WI38 (cell line): ENCODE measurements around the gene CLTRN.
"Not testable (repeated sequence)": the region's sequence is repeated elsewhere in the genome, so short reads cannot be mapped to it uniquely, and the experiment has no call there.

Experiments
- H3K4me3 ChIP-seq: 2 replicates; pipeline ENCODE4 v1.5.1; 2011; ENCODE audit warnings: low read depth, mild to moderate bottlenecking, control low read depth, low read length
- TF ChIP-seq, protein P1 (sequence below): IDR thresholded peaks from 2 replicates; pipeline ENCODE4 v1.5.1; 2012; ENCODE audit warnings: low read depth, mild to moderate bottlenecking, control low read depth, low read length

Gene CLTRN

DNA sequence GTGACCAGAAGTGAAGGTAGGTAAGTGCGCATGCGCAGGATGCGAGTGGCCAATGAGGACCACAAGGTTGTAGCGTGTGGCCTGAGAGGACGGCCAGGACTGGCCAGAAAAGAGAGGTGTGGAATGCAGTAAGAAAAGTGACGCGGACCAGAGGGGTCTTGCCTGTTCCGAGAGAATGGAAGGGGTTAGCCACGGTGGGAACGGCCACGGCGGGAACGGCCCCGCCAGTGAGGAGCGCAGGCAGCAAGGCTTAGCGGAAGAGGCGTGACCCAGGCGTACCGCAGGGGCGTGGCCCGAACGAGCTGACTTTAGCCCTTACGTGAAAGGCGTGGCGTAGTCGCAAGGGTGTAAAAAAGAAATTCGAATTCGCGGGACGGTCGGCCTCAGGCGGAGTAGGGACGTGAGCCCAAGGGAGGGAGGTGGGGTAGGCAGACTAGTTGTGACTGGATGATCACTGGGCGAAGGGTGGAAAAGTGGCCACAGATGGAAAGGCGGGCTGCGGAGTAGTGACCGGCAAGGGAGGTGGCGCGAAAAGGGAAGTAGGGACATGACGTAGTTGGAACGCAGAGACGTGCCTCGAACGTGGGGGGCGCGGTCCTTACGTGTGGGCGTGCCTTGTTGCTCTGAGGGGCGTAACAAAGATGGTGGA, 10.4 kb upstream of the CLTRN start:
- H3K4me3 ChIP-seq, result peak overlapping the region; percentile 66
- TF ChIP-seq, protein P1, sequence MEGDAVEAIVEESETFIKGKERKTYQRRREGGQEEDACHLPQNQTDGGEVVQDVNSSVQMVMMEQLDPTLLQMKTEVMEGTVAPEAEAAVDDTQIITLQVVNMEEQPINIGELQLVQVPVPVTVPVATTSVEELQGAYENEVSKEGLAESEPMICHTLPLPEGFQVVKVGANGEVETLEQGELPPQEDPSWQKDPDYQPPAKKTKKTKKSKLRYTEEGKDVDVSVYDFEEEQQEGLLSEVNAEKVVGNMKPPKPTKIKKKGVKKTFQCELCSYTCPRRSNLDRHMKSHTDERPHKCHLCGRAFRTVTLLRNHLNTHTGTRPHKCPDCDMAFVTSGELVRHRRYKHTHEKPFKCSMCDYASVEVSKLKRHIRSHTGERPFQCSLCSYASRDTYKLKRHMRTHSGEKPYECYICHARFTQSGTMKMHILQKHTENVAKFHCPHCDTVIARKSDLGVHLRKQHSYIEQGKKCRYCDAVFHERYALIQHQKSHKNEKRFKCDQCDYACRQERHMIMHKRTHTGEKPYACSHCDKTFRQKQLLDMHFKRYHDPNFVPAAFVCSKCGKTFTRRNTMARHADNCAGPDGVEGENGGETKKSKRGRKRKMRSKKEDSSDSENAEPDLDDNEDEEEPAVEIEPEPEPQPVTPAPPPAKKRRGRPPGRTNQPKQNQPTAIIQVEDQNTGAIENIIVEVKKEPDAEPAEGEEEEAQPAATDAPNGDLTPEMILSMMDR, result no peak

DNA sequence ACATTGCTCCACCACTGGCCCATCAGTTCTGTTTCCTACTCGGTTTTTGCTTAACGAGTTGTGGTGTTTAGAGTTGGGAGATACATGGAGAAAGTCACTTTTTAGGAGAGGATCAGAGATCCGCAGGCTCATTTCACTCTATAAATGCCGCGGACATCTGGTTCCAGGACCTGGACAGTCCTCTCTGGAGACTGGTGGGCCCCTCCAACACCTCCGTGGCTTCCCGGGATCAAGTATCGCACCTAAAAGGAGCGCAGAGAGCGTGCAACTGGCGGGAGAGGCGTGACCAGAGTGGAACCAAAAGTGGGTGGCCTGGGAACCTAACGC, 9.9 kb upstream of the CLTRN start:
- H3K4me3 ChIP-seq, result peak overlapping the region; percentile 66
- TF ChIP-seq, protein P1, result no peak

DNA sequence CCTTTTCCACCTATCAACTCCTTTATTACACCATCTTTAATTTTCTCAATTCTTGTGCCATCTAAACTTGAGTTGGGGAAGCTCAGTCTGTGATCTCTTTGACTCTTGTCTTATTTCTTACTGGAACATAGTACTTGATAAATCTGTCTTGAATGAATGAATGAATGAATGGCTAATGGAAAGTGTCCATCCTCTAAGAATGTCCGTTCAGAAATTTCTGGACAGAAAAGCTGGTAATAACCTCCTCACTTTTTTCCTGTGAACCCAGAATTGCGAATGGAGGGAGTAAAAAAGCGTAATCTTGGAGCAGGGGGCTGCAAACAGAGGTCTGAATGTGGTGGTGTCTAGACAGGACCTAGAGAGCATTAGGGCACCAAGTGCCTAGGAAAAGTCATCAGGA, 9.4 kb upstream of the CLTRN start:
- peak overlapping the region; percentile 66 for H3K4me3 ChIP-seq
- TF ChIP-seq, protein P1, result no peak

DNA sequence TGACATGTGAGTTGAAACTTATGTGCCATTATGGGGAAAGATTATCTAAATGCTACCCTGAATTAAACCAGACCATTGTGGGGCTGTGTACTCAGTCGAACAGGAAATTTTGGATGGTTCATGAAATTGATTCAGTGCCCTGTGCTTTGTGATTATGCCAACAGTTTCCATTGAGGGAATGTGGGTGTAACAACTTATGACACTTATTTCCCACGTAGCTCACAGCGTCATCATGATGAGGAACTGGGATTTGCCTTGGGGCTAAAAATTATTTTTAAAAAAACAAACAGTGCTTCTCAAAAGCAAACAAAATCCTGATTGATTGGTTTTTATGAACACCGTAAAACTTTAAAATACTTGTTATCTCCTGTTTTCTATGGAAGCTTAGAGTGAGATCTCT, 8.3 kb upstream of the CLTRN start:
- TF ChIP-seq, protein P1, result no peak
- H3K4me3 ChIP-seq, result no peak overlapping the region

DNA sequence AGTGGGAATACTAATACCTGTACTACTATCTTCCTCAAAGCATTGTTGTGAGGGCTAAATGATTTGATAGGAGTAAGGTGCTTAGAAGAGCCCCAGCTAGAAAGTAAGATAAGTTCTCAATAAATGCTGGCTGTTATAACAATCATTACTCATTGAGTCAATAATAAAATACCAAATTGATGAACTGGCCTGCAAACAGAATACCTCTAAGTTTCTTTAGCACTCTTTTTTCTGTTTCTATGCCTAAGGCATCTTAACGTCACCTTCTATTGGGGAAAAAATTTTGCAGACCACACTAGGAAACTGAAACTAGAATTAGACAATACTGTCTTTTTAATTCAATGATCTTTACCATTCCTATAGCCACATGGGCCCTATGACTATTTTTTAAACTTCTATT, 1.2 kb downstream of the CLTRN start:
- TF ChIP-seq, protein P1, result no peak
- H3K4me3 ChIP-seq, result no peak overlapping the region

DNA sequence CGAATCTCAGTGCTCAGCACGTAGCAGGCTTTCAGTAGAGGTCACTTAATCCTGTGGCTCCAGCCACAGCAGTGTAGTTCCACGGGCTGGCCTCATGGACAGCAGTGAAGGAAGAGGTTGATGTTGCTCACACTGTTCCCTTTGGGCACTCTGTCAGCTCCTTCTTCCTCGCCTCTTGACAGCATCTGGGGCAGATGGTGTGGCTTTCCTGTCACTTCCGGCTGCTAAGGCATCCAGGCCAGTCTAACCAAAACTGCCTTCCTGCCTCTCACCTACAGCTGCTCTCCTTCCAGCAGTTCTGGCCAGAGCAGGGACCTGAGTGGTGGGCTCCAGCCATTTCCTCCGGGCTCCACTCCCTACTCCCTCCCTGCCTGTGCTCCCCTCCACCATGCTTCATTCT, 9.8 kb downstream of the CLTRN start:
- not testable (repeated sequence) for H3K4me3 ChIP-seq

DNA sequence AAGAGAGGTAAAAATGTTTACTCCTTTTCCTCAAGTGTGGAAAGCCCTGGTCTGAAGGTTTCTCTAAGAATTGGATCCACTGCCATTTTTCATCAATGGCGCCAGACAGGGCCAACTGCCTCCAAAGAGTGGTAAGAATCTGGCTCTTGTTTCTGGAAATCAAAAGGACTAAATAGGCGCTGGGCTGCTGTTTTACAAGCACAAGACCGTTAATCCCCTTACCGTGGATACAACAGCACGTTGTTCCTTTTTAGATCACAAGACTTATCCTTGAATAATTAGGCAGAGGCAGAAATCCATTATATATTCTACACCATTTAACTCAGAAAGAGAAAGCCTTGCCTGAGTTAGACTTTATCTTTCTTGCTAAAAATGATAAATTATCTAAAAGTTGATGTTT, 10.6 kb downstream of the CLTRN start:
- no peak overlapping the region for H3K4me3 ChIP-seq
- TF ChIP-seq, protein P1, result no peak

DNA sequence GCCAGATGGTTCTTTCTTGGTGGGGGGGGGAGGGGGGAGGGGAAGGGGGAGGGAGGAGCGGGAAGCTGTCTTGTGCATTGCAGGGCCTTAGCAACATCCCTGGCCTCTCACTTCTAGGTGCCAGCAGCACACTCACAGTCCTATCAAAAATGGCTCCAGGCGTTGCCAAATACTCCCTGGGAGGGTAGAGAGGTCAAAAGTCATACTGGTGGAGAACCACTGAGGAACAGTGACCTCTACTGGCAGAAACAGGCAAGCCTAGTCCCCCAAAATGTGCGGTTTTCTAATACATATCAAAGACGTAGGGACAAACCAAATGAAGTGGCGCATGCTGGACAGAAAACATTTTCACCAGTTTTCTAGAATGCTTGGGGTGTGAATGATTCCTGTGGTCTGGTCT, 17.1 kb downstream of the CLTRN start:
- not testable (repeated sequence) for H3K4me3 ChIP-seq

DNA sequence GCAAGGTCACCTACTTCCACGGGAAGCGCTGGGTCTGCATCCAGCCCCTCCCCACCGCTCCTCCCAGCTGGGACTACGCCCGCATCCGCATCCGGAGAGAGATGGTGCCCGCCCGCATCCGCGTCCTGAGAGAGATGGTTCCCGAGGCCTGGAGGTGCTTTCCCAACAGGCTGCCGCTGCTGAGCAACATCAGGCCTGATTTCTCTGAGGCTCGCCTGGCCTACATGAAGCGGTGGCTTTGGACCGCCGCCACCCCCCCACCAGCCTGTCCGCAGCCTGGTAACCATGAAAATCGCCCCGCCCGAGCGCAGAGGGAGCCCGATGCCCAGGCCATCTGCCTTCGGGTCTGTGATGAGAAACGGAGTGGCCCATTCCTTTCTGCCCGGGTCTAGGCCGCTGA, 18.1 kb downstream of the CLTRN start:
- no peak overlapping the region for H3K4me3 ChIP-seq
- TF ChIP-seq, protein P1, result no peak
